Colon (tissue), 2 donors: Measurements from ENCODE around the gene TBX21.
"Not testable (repeated sequence)": the region's sequence is repeated elsewhere in the genome, so short reads cannot be mapped to it uniquely, and the experiment has no call there.

ENCODE experiments used
- FAIRE-seq: peaks from 2 replicates; lab custom pipeline; 2012; peaks lifted over from hg19 to GRCh38; lab: Jason Lieb, UNC
- donor health status: control.
- donor health status: control.

Gene TBX21

GRCh38 chr17:47733674-47734410 lies 806 bp downstream of the TBX21 start:
- FAIRE-seq, result no peak

- FAIRE-seq, result no peak
These were observed 2.1 kb downstream of the TBX21 start for GRCh38 chr17:47735139-47735464.

- FAIRE-seq, result no peak
These were observed 2.5 kb downstream of the TBX21 start for GRCh38 chr17:47735536-47736011.

- FAIRE-seq, result no peak
These were observed 3.8 kb downstream of the TBX21 start for GRCh38 chr17:47736501-47737495.

GRCh38 chr17:47738178-47738577 lies 5.1 kb downstream of the TBX21 start:
- FAIRE-seq, result no peak

GRCh38 chr17:47739150-47739549 lies 6.1 kb downstream of the TBX21 start:
- no peak for FAIRE-seq

GRCh38 chr17:47739945-47740344 lies 6.9 kb downstream of the TBX21 start:
- not testable (repeated sequence) for FAIRE-seq

- no peak for FAIRE-seq
These were observed 8.2 kb downstream of the TBX21 start for GRCh38 chr17:47741109-47741792.

- FAIRE-seq, result no peak
These were observed 8.7 kb downstream of the TBX21 start for GRCh38 chr17:47741793-47742145.

GRCh38 chr17:47742319-47743181 lies 9.5 kb downstream of the TBX21 start:
- FAIRE-seq, result no peak

- no peak for FAIRE-seq
These were observed 11.4 kb downstream of the TBX21 start for GRCh38 chr17:47744168-47745036.

- no peak for FAIRE-seq
These were observed 12.0 kb downstream of the TBX21 start for GRCh38 chr17:47745037-47745380.

- no peak for FAIRE-seq
These were observed 18.4 kb downstream of the TBX21 start for GRCh38 chr17:47751471-47751870.

- no peak for FAIRE-seq
These were observed 24.4 kb downstream of the TBX21 start for GRCh38 chr17:47757386-47757785.

- FAIRE-seq, result no peak
These were observed 27.5 kb downstream of the TBX21 start for GRCh38 chr17:47760409-47761140.

- FAIRE-seq, result no peak
These were observed 29.7 kb downstream of the TBX21 start for GRCh38 chr17:47762728-47763127.

- no peak for FAIRE-seq
These were observed 31.0 kb downstream of the TBX21 start for GRCh38 chr17:47763913-47764582.

- FAIRE-seq, result not testable (repeated sequence)
These were observed 40.6 kb downstream of the TBX21 start for GRCh38 chr17:47773649-47774048.

GRCh38 chr17:47774331-47774730 lies 41.3 kb downstream of the TBX21 start:
- no peak for FAIRE-seq
